Esophagus (tissue), 2 donors: ENCODE data around the gene KNDC1. TPM values are rescaled to one million over a fixed set of nuclear protein-coding genes. Genes with fewer than 3 reads are reported as not detected.
"Not testable (repeated sequence)": the region's sequence is repeated elsewhere in the genome, so short reads cannot be mapped to it uniquely, and the experiment has no call there.

Source experiments
- H3K27ac ChIP-seq, 2 donors: one replicate each; pipeline ENCODE4 v1.5.1; 2013; ENCODE audit warnings: low read depth in 2 of 2, mild to moderate bottlenecking in 2 of 2, inconsistent platforms in 1 of 2, low read length in 1 of 2, moderate library complexity in 1 of 2
- H3K27me3 ChIP-seq, 2 donors: one replicate each; pipeline ENCODE4 v1.6.1; 2013; ENCODE audit warnings: low read length in 2 of 2, control low read depth in 1 of 2, mild to moderate bottlenecking in 1 of 2; ENCODE audit not compliant: insufficient read depth in 2 of 2, control insufficient read depth in 1 of 2
- H3K36me3 ChIP-seq, 2 donors: one replicate each; pipeline ENCODE4 v1.6.1; 2013; ENCODE audit warnings: low read length in 1 of 2; ENCODE audit not compliant: control insufficient read depth in 2 of 2, insufficient read depth in 2 of 2
- H3K4me1 ChIP-seq, 2 donors: one replicate each; pipeline ENCODE4 v1.6.1; 2013; ENCODE audit warnings: low read length in 1 of 2; ENCODE audit not compliant: control insufficient read depth in 2 of 2, insufficient read depth in 2 of 2
- H3K4me3 ChIP-seq, 2 donors: one replicate each; pipeline ENCODE4 v1.5.1; 2013; ENCODE audit warnings: low read length in 2 of 2, mild to moderate bottlenecking in 2 of 2, low read depth in 1 of 2, moderate library complexity in 1 of 2
- H3K9me3 ChIP-seq, 2 donors: one replicate each; pipeline ENCODE4 v1.6.1; 2013; ENCODE audit warnings: mild to moderate bottlenecking in 2 of 2, low read depth in 1 of 2, low read length in 1 of 2, moderate library complexity in 1 of 2; ENCODE audit not compliant: control insufficient read depth in 2 of 2, insufficient read depth in 1 of 2
- WGBS, 2 donors: extraction: QIAGEN DNeasy Blood & Tissue Kit; methylation state at CpG; one replicate each; pipeline ENCODE4 v1.1.7; 2013; 5-methylcytosine and 5-hydroxymethylcytosine counted together
- polyA plus RNA-seq, 2 donors: library from polyadenylated mRNA; stranded (reverse); fragments of 200-250 nt; gene quantifications; one replicate each; pipeline ENCODE4 v1.2.3, GENCODE V29; 2013
- donor health status: healthy with polysubstance abuse.
- donor health status: Bipolar disorder and iron deficiency.

The KNDC1 gene
- polyA plus RNA-seq, 2 donors = 0.16 to 0.39 TPM

DNA sequence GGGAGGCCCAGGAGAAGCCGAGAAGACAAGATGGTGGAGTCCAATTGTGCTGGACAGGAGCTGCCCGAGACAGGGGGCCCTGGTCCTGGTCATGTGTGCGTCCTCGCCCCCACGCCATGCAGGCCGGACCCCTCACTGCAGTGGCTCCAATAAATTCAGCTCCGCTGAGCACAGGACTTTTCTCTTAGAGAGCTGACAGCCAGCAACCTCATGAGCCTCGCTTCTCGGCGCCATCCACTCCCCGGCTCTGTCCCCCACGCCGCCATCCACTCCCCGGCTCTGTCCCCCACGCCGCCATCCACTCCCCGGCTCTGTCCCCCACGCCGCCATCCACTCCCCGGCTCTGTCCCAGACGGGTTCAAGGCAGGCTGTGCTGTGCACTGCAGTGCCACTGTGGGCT, 67.2 kb downstream of the KNDC1 start:
- 88% methylated on average over 20 to 21 of the region's 21 CpGs for WGBS, 2 donors
- H3K27ac ChIP-seq = no peak overlapping the region
- H3K27me3 ChIP-seq = peaks cover 0 to 16% of the 10 kb centered on the region in 2 donors
- H3K36me3 ChIP-seq = no peaks in the 10 kb centered on the region
- no peak overlapping the region for H3K4me3 ChIP-seq
- H3K9me3 ChIP-seq = no peaks in the 10 kb centered on the region
- H3K4me1 ChIP-seq = peaks cover 0 to 6% of the 10 kb centered on the region in 2 donors

DNA sequence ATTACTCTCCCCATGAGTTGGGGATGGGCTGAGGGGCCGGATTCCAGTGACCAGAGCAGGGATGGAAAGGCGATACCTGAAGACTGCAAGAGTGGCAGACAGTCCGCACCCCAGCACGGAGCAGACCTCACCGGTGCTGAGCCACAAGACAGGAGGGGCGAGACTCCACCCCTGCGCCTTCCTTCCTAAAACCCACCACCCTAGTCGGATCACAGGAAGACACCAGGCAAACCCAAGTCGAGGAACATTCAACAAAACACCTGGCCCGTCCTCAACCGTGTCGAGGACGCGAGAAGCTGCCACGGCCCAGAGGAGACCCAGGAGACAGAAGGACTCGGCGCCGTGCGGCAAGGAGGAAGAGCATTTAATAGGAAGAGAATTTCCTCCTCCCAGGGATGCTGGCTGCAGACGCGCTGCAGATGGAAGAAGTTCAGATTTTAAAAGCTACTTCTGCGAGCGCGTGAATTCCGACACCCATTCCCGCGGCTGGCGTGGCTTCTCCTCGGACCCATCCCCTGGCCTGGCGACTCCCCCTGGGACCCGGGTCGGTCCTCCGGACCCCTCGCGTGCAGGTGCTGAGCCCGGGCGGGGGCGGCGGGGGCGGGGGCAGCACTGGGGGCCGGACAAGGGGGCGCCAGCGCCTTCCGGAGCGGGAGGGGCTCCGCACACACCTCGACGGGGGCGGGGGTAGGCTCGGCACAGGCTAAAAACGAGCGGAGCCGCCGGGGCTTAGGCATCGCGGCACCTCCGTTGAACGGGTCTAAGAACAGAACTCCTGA, 69.4 kb downstream of the KNDC1 start:
- Histone ChIP-seq H3K4me1 (peaks cover 0 to 6% of the 10 kb centered on the region in 2 donors), H3K36me3 (no peaks in the 10 kb centered on the region), H3K27me3 (peaks cover 0 to 21% of the 10 kb centered on the region in 2 donors), H3K27ac (no peak overlapping the region), H3K9me3 (peaks cover 0 to 3% of the 10 kb centered on the region in 2 donors), H3K4me3 (no peak overlapping the region)
- WGBS, 2 donors = 8% methylated on average over 57 to 58 of the region's 58 CpGs

DNA sequence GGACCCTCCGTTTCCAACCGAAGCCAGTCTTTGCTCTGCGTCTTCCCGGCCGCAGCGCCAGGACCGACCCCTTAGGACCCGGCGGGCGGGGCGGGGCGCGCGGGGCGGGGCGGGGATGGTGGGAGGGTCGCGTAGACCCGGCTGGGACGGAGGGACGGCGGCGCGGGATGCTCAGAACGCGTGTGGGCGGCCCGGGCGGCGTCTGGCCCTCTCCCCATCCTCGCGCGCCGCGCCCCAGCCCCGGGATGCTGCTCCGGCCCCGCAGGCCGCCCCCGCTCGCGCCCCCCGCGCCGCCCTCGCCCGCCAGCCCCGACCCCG, 70.0 kb downstream of the KNDC1 start, which contains the start of gene UTF1:
UTF1 (plus strand) TSS at position 174 of the 318 bp plus-strand sequence; CDS start at position 246, 72 bp downstream.
- Histone ChIP-seq H3K9me3 (peaks cover 0 to 3% of the 10 kb centered on the region in 2 donors), H3K4me3 (no peak within 1 kb of the TSS), H3K36me3 (no peaks in the 10 kb centered on the region), H3K4me1 (peaks cover 0 to 6% of the 10 kb centered on the region in 2 donors), H3K27ac (no peak within 1 kb of the TSS), H3K27me3 (peaks cover 0 to 21% of the 10 kb centered on the region in 2 donors)
- WGBS, 2 donors = 2% methylated on average over 7 to 49 of the region's 49 CpGs

DNA sequence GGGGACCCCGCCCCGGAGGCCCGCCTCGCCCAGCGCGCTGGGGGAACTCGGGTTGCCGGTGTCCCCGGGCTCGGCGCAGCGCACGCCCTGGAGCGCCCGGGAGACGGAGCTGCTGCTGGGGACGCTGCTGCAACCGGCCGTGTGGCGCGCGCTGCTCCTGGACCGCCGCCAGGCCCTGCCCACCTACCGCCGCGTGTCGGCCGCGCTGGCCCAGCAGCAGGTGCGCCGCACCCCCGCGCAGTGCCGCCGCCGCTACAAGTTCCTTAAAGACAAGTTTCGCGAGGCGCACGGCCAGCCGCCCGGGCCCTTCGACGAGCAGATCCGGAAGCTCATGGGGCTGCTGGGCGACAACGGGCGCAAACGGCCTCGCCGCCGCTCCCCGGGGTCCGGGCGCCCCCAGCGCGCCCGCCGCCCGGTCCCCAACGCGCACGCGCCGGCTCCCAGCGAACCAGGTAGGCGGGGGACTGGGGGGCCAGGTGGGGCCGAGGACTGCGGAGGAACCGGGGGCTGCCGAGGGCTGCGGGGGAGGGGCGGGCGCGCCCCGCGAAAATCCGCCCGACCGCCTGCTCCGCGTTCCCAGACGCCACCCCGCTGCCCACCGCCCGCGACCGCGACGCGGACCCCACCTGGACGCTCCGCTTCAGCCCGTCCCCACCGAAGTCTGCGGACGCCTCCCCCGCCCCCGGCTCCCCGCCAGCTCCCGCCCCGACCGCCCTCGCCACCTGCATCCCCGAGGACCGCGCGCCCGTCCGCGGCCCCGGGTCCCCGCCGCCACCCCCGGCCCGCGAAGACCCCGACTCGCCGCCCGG, 70.6 kb downstream of the KNDC1 start:
- Histone ChIP-seq H3K4me3 (no peak overlapping the region), H3K27me3 (peaks cover 0 to 26% of the 10 kb centered on the region in 2 donors), H3K9me3 (peaks cover 0 to 3% of the 10 kb centered on the region in 2 donors), H3K4me1 (peaks cover 0 to 6% of the 10 kb centered on the region in 2 donors), H3K27ac (no peak overlapping the region), H3K36me3 (no peaks in the 10 kb centered on the region)
- WGBS, 2 donors = 4 to 5% methylated on average over 74 to 122 of the region's 122 CpGs

DNA sequence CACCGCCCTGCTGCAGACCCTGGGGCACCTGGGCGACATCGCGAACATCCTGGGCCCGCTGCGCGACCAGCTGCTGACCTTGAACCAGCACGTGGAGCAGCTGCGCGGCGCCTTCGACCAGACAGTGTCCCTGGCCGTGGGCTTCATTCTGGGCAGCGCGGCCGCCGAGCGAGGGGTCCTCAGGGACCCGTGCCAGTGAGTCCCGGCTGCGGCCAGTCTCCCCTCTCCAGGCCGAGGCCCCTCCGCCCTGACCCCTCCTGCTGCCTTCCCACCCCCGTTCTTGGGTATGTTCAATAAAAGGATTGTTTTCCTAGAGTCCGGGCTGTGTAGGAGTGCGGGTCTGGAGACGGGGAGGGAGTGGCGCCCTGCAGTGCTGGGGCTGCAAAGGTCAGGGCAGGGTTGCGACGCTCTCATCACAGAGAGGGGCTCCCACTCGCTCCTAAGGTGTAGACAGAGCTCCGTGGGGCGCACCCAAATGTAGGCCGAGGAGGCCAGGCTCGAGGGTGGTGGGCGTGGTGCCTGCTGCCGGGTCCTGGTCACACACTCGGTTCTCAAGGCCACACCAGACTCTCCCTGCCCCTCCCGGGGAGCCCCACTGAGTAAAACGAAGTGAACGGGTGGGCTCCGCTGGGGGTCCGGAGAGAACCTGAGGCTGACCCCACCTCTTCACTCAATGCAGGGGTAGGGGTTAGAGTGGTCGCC, 71.4 kb downstream of the KNDC1 start:
- peaks cover 0 to 31% of the 10 kb centered on the region in 2 donors for H3K27me3 ChIP-seq
- no peaks in the 10 kb centered on the region for H3K36me3 ChIP-seq
- H3K4me3 ChIP-seq = no peak overlapping the region
- H3K9me3 ChIP-seq = peaks cover 0 to 3% of the 10 kb centered on the region in 2 donors
- peaks cover 0 to 7% of the 10 kb centered on the region in 2 donors for H3K4me1 ChIP-seq
- WGBS, 2 donors = 19 to 23% methylated on average over 33 to 44 of the region's 44 CpGs
- H3K27ac ChIP-seq = no peak overlapping the region

DNA sequence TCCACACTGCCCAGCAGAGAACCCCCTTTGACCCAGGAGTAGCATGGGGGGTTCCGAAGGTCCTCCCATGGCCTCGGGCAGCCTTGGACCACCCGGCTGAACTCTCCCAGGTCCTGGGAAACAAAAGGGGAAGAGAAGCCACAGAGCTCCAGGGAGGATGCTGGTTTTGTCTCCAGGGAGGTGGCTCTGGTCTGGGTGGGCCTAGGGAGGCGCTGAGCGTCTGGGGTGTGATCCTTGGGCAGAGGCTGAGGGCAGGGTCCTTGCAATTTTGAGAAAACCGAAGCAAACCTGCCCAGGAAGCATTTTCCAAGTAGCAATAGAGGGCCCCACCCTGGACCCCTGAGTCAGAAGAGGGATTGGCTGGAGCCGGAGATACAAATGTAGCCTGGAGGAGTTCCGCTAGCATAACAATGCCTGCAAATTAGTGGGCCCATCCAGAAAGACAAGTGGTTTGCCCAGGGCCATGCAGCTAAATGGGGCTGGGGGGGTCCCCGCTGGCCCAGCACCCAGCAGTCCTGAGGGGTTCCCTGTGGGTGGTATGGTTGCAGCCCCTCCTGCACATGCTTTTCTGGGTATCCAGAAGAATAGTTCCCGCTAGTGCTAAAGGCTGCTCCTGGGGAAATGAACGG, 72.0 kb downstream of the KNDC1 start:
- no peak overlapping the region for H3K4me3 ChIP-seq
- H3K4me1 ChIP-seq = peaks cover 3 to 14% of the 10 kb centered on the region in 2 donors
- H3K9me3 ChIP-seq = peaks cover 0 to 3% of the 10 kb centered on the region in 2 donors
- H3K27ac ChIP-seq = no peak overlapping the region
- peaks cover 0 to 36% of the 10 kb centered on the region in 2 donors for H3K27me3 ChIP-seq
- no peaks in the 10 kb centered on the region for H3K36me3 ChIP-seq
- 47 to 49% methylated on average over 11 of the region's 11 CpGs for WGBS, 2 donors

DNA sequence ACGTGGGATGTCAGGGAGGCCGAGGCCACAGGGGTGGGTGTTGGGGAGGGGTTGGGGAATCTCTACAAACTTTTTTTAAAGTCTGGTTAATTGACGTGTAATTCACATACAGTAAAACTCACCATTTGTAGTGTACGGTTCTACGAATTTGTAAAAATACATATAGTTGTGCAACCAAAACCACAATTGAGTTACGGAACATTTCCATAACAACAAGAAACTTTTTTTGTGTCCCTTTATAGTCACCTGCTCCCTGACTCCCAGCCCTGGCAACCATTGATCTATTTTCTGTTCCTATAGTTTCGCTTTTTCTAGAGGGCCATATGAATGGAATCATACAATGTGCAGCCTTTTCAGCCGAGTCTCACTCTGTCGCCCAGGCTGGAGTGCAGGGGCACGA, 74.8 kb downstream of the KNDC1 start:
- 46% methylated on average over 7 to 8 of the region's 10 CpGs for WGBS, 2 donors
- H3K4me1 ChIP-seq = peaks cover 3 to 13% of the 10 kb centered on the region in 2 donors
- H3K27me3 ChIP-seq = peaks cover 3 to 34% of the 10 kb centered on the region in 2 donors

DNA sequence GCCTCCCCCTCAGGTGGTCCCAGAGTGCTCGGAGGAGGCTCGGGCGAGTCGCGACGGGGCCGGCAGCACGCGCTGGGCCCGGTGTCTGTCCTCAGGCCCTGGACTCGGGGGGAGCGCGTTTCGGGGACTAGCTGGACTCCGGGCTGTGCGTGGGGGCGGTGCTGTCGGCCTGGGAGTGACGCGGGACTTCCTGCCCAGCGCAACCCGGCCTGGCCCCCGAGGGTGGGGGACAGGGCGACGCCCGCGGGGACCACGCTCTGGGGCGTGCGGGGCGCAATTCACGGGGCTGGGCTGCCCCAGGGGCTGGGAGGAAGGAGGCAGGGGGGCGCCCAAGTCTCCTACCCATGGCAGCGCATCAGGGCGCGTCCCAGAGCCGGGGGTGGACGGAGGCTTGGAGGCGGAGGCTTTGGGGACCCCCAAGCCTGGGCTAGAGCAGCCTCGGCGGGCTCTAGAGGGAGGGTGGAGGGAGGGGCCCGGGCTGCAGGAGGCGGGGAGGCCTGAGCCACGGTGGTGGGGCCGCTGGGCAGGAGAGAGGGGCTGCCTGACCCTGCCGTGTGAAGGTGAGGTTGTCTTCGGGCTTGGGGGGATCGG, 75.3 kb downstream of the KNDC1 start:
- H3K27me3 ChIP-seq = peaks cover 3 to 31% of the 10 kb centered on the region in 2 donors
- WGBS, 2 donors = 5 to 7% methylated on average over 38 to 48 of the region's 48 CpGs
- no peaks in the 10 kb centered on the region for H3K36me3 ChIP-seq
- peaks cover 3 to 11% of the 10 kb centered on the region in 2 donors for H3K4me1 ChIP-seq
- peaks cover 0 to 3% of the 10 kb centered on the region in 2 donors for H3K9me3 ChIP-seq
- H3K27ac ChIP-seq = no peak overlapping the region
- no peak overlapping the region for H3K4me3 ChIP-seq

More for the DNA sequence above, 74.8 kb downstream of the KNDC1 start:
- H3K9me3 ChIP-seq, H3K36me3 ChIP-seq, H3K27ac ChIP-seq, H3K4me3 ChIP-seq: not testable (repeated sequence)
